SU-DHL-6 (cell line): ENCODE measurements around the gene GRM8.

ENCODE experiments used
- H2AFZ ChIP-seq: fragments of 200-600 bp; sonication (generic); 2 replicates; pipeline ENCODE4 v1.6.1; 2014; ENCODE audit warnings: low read depth, mild to moderate bottlenecking, moderate library complexity, mixed read lengths, antibody characterized with exemption, low read length; ENCODE audit not compliant: severe bottlenecking
- H3F3A ChIP-seq: fragments of 200-600 bp; shearing (Covaris generic); 2 replicates; pipeline ENCODE4 v1.6.0; 2016; ENCODE audit warnings: antibody characterized with exemption, mild to moderate bottlenecking; ENCODE audit not compliant: insufficient read depth
- H3K27ac ChIP-seq: fragments of 200-600 bp; sonication (generic); 2 replicates; pipeline ENCODE4 v1.5.1; 2016; ENCODE audit warnings: low read depth, mild to moderate bottlenecking, low read length, moderate library complexity, mixed read lengths
- H3K27me3 ChIP-seq: fragments of 200-600 bp; sonication (generic), shearing (Covaris generic); 2 replicates; pipeline ENCODE4 v1.6.0; 2014; ENCODE audit warnings: mild to moderate bottlenecking, low read length
- H3K36me3 ChIP-seq: fragments of 200-600 bp; sonication (generic); 2 replicates; pipeline ENCODE4 v1.6.1; 2014; ENCODE audit warnings: mild to moderate bottlenecking, low read length, mixed read lengths
- H3K4me2 ChIP-seq: fragments of 300-600, 200-600 bp; shearing (Covaris generic), sonication (generic); 2 replicates; pipeline ENCODE4 v1.6.0; 2014; ENCODE audit warnings: low read length, low read depth, mild to moderate bottlenecking; ENCODE audit not compliant: poor library complexity, severe bottlenecking
- H3K4me3 ChIP-seq: fragments of 200-600 bp; sonication (generic); 2 replicates; pipeline ENCODE4 v1.5.1; 2014; ENCODE audit warnings: antibody characterized with exemption, low read length, mild to moderate bottlenecking, mixed read lengths; ENCODE audit not compliant: insufficient read depth, poor library complexity, severe bottlenecking
- H3K79me2 ChIP-seq: fragments of 200-600 bp; sonication (generic); 2 replicates; pipeline ENCODE4 v1.6.1; 2014; ENCODE audit warnings: mild to moderate bottlenecking, low read length, moderate library complexity; ENCODE audit not compliant: insufficient read depth
- H3K9ac ChIP-seq: fragments of 200-600 bp; sonication (generic); 2 replicates; pipeline ENCODE4 v1.7.0; 2014; ENCODE audit warnings: mild to moderate bottlenecking, low read length
- H3K9me2 ChIP-seq: fragments of 200-600 bp; sonication (generic); replicated peaks from 2 replicates; pipeline ENCODE4 v1.6.1; 2014; ENCODE audit warnings: low read length; ENCODE audit not compliant: insufficient read depth
- H3K9me3 ChIP-seq: fragments of 200-600 bp; sonication (generic); 2 replicates; pipeline ENCODE4 v1.6.1; 2014; ENCODE audit warnings: low read length, mixed read lengths; ENCODE audit not compliant: insufficient read depth
- H4K20me1 ChIP-seq: fragments of 200-600 bp; sonication (generic); 2 replicates; pipeline ENCODE4 v1.6.1; 2014; ENCODE audit warnings: low read depth, mild to moderate bottlenecking, antibody characterized with exemption, low read length, moderate library complexity, mixed read lengths
- CTCF ChIP-seq: fragments of 200-600 bp; sonication (generic); IDR thresholded peaks from one replicate; pipeline ENCODE4 v1.5.1; 2017; ENCODE audit warnings: antibody characterized with exemption, mild to moderate bottlenecking, low read length, moderate library complexity; ENCODE audit not compliant: insufficient read depth, poor library complexity, severe bottlenecking
- EZH2phosphoT487 ChIP-seq: fragments of 200-600 bp; sonication (generic), shearing (Covaris generic); conservative IDR thresholded peaks from 2 replicates; pipeline ENCODE4 v1.6.1; 2018; ENCODE audit warnings: mild to moderate bottlenecking, antibody characterized with exemption, low read length, moderate library complexity, mixed read lengths

Gene GRM8

GRCh38 chr7:127047521-127047920, 205.2 kb downstream of the GRM8 start:
- Histone ChIP-seq H3K4me2 (no peak overlapping the region), H3K27me3 (no peaks in the 10 kb centered on the region), H2AFZ (no peak overlapping the region), H4K20me1 (no peaks in the 10 kb centered on the region), H3K9me2 (no peaks in the 10 kb centered on the region), H3K9ac (no peak overlapping the region), H3F3A (no peaks in the 10 kb centered on the region), H3K36me3 (no peaks in the 10 kb centered on the region), H3K79me2 (no peaks in the 10 kb centered on the region), H3K4me3 (no peak overlapping the region), H3K9me3 (no peaks in the 10 kb centered on the region), H3K27ac (no peak overlapping the region)
- TF ChIP-seq CTCF (no peak), EZH2phosphoT487 (no peak)

- no peaks in the 10 kb centered on the region for H4K20me1 ChIP-seq
- H3K79me2 ChIP-seq, result no peaks in the 10 kb centered on the region
- no peaks in the 10 kb centered on the region for H3K36me3 ChIP-seq
- no peak overlapping the region for H3K27ac ChIP-seq
- H3F3A ChIP-seq, result no peaks in the 10 kb centered on the region
- no peak overlapping the region for H3K4me2 ChIP-seq
- no peaks in the 10 kb centered on the region for H3K9me2 ChIP-seq
- no peak overlapping the region for H3K4me3 ChIP-seq
- no peak for TF ChIP-seq EZH2phosphoT487
- TF ChIP-seq CTCF, result no peak
- no peaks in the 10 kb centered on the region for H3K27me3 ChIP-seq
- H3K9ac ChIP-seq, result no peak overlapping the region
- H2AFZ ChIP-seq, result no peak overlapping the region
- H3K9me3 ChIP-seq, result no peaks in the 10 kb centered on the region
These were observed 210.9 kb downstream of the GRM8 start for GRCh38 chr7:127041689-127042452.

- no peaks in the 10 kb centered on the region for H3K9me2 ChIP-seq
- no peak overlapping the region for H3K4me2 ChIP-seq
- no peak overlapping the region for H3K4me3 ChIP-seq
These were observed 212.7 kb downstream of the GRM8 start for GRCh38 chr7:127040042-127040441.

More at GRCh38 chr7:127040042-127040441, 212.7 kb downstream of the GRM8 start:
- H3K9ac ChIP-seq, result no peak overlapping the region
- no peaks in the 10 kb centered on the region for H4K20me1 ChIP-seq
- H3K27me3 ChIP-seq, result no peaks in the 10 kb centered on the region
- H3K9me3 ChIP-seq, result no peaks in the 10 kb centered on the region
- no peaks in the 10 kb centered on the region for H3F3A ChIP-seq
- H3K36me3 ChIP-seq, result no peaks in the 10 kb centered on the region
- H3K79me2 ChIP-seq, result no peaks in the 10 kb centered on the region
- no peak overlapping the region for H2AFZ ChIP-seq
- H3K27ac ChIP-seq, result no peak overlapping the region
- TF ChIP-seq CTCF (no peak), EZH2phosphoT487 (no peak)
